ENCODE data around the gene HDGFL2.

HDGFL2 gene

GRCh38 chr19:4472174-4472974 lies at the start of gene HDGFL2:
TSS of gene HDGFL2 (plus strand) at chr19:4472297. CDS start at chr19:4472351, 54 bp downstream.
- DNase-seq (ENCODE audit: insufficient read length, low spot score) (peak; percentile 98), FAIRE-seq (no peak)
- no peak for TF ChIP-seq CTCF (IDR thresholded peaks at IDR 0.05; ENCODE audit: insufficient read depth, missing control alignments)

GRCh38 chr19:4423416-4424126 lies 48.5 kb upstream of the HDGFL2 start:
- no peak for FAIRE-seq
- no peak for DNase-seq (ENCODE audit: insufficient read length, low spot score)
- TF ChIP-seq CTCF (IDR thresholded peaks at IDR 0.05; ENCODE audit: insufficient read depth, missing control alignments): no peak

GRCh38 chr19:4425537-4425936 lies 46.6 kb upstream of the HDGFL2 start:
- TF ChIP-seq CTCF (IDR thresholded peaks at IDR 0.05; ENCODE audit: insufficient read depth, missing control alignments): no peak
- FAIRE-seq (no peak), DNase-seq (ENCODE audit: insufficient read length, low spot score) (no peak)

- no peak for TF ChIP-seq CTCF (IDR thresholded peaks at IDR 0.05; ENCODE audit: insufficient read depth, missing control alignments)
- DNase-seq (ENCODE audit: insufficient read length, low spot score) (no peak), FAIRE-seq (no peak)
Observed at GRCh38 chr19:4428326-4428975, 43.6 kb upstream of the HDGFL2 start.

GRCh38 chr19:4429256-4429655 lies 42.8 kb upstream of the HDGFL2 start:
- DNase-seq (ENCODE audit: insufficient read length, low spot score): no peak
- FAIRE-seq: no peak
- TF ChIP-seq CTCF (IDR thresholded peaks at IDR 0.05; ENCODE audit: insufficient read depth, missing control alignments): no peak

GRCh38 chr19:4429771-4430171 lies 42.3 kb upstream of the HDGFL2 start:
- no peak for TF ChIP-seq CTCF (IDR thresholded peaks at IDR 0.05; ENCODE audit: insufficient read depth, missing control alignments)
- DNase-seq (ENCODE audit: insufficient read length, low spot score) (no peak), FAIRE-seq (no peak)
